GM19397 (cell line): ENCODE data around the gene RCAN1.
"Not testable (repeated sequence)": the region's sequence is repeated elsewhere in the genome, so short reads cannot be mapped to it uniquely, and the experiment has no call there.

Experiments used
- ATAC-seq: cut with Tn5 transposase; IDR thresholded peaks from one replicate; pipeline ENCODE4 v1.9.1; 2021; ENCODE audit warnings: mild to moderate bottlenecking, moderate library complexity; ENCODE audit not compliant: unreplicated experiment

Gene RCAN1

DNA sequence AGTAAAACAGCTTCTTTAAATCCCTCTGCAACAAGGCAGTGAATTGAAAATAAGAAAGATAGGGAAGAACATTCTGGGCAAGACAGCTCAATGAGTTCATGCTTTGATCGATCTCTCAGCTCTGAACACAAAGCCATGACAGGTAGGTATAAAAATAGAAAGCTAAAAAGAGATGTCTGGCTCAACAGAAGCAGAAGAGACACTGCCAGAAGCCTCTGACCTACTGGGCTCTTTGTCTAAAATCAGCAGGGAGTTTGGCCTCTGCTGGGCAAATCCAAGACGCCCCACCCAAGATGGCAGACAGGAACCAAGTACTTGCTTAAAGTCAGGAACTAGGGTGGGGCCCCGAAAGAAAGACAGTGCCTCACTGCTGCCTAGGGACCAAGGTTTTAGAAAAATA lies 147.6 kb downstream of the RCAN1 start:
- not testable (repeated sequence) for ATAC-seq
